SK-N-SH treated with all-trans-retinoic acid at 6 μM for 48 hours (cell line): ENCODE measurements around the gene SLC6A20.

Experiments used
- ATAC-seq: fragments of 200-7000 bp; cut with Tn5 transposase; 3 replicates; pipeline ENCODE4 v1.9.1; 2020; ENCODE audit warnings: mild to moderate bottlenecking, moderate library complexity
- ARNTL ChIP-seq: fragments of 450-650 bp; formaldehyde crosslinking; IDR thresholded peaks from 2 replicates; pipeline ENCODE4 v1.5.0; 2020; ENCODE audit warnings: low read depth, mild to moderate bottlenecking, moderate library complexity, borderline replicate concordance
- CSDC2 ChIP-seq: fragments of 250-450 bp; sonication (Bioruptor Pico); IDR thresholded peaks from 2 replicates; pipeline ENCODE4 v1.5.0; 2020; ENCODE audit warnings: mild to moderate bottlenecking, moderate library complexity
- ESRRG ChIP-seq: fragments of 250-450 bp; sonication (Bioruptor Pico); IDR thresholded peaks from 2 replicates; pipeline ENCODE4 v1.6.1; 2021; ENCODE audit warnings: mild to moderate bottlenecking
- GLIS3 ChIP-seq: fragments of 250-450 bp; sonication (Bioruptor Pico); IDR thresholded peaks from 2 replicates; pipeline ENCODE4 v1.5.0; 2020; ENCODE audit warnings: mild to moderate bottlenecking, moderate library complexity
- ISL1 ChIP-seq: fragments of 250-450 bp; sonication (Bioruptor Pico); IDR thresholded peaks from 2 replicates; pipeline ENCODE4 v2.1.2; 2022; ENCODE audit warnings: mild to moderate bottlenecking, moderate library complexity
- POU6F1 ChIP-seq: fragments of 250-450 bp; sonication (Bioruptor Pico); IDR thresholded peaks from 2 replicates; pipeline ENCODE4 v1.8.0; 2021; ENCODE audit warnings: low read depth, mild to moderate bottlenecking, moderate library complexity, borderline replicate concordance
- PPARA ChIP-seq: fragments of 250-450 bp; sonication (Bioruptor Pico); IDR thresholded peaks from 2 replicates; pipeline ENCODE4 v1.5.0; 2020; ENCODE audit warnings: mild to moderate bottlenecking, borderline replicate concordance
- SNAI2 ChIP-seq: fragments of 250-450 bp; sonication (Bioruptor Pico); IDR thresholded peaks from 2 replicates; pipeline ENCODE4 v1.5.0; 2020; ENCODE audit warnings: mild to moderate bottlenecking, moderate library complexity
- TCF4 ChIP-seq: fragments of 250-450 bp; sonication (Bioruptor Pico); IDR thresholded peaks from 2 replicates; pipeline ENCODE4 v1.8.0; 2021; ENCODE audit warnings: mild to moderate bottlenecking, moderate library complexity, borderline replicate concordance
- TOX ChIP-seq: fragments of 250-450 bp; sonication (Bioruptor Pico); IDR thresholded peaks from 2 replicates; pipeline ENCODE4 v1.8.0; 2021; ENCODE audit warnings: mild to moderate bottlenecking, moderate library complexity, borderline replicate concordance
- TSHZ2 ChIP-seq: fragments of 250-450 bp; sonication (Bioruptor Pico); IDR thresholded peaks from 2 replicates; pipeline ENCODE4 v1.5.0; 2020; ENCODE audit warnings: mild to moderate bottlenecking, moderate library complexity
- ZC3H10 ChIP-seq: fragments of 250-450 bp; sonication (Bioruptor Pico); IDR thresholded peaks from 2 replicates; pipeline ENCODE4 v1.5.1; 2021; ENCODE audit warnings: mild to moderate bottlenecking, moderate library complexity
- ZFP3 ChIP-seq: fragments of 250-450 bp; sonication (Bioruptor Pico); IDR thresholded peaks from 2 replicates; pipeline ENCODE4 v1.5.0; 2020; ENCODE audit warnings: mild to moderate bottlenecking, moderate library complexity
- ZFP30 ChIP-seq: fragments of 450-650 bp; formaldehyde crosslinking; IDR thresholded peaks from 2 replicates; pipeline ENCODE4 v1.5.0; 2022; ENCODE audit warnings: mild to moderate bottlenecking, moderate library complexity
- ZNF565 ChIP-seq: fragments of 450-650 bp; formaldehyde crosslinking; conservative IDR thresholded peaks from 2 replicates; pipeline ENCODE4 v1.5.0; 2020; ENCODE audit warnings: low read depth, mild to moderate bottlenecking, moderate library complexity
- ZNF70 ChIP-seq: fragments of 450-650 bp; formaldehyde crosslinking; IDR thresholded peaks from 2 replicates; pipeline ENCODE4 v1.5.0; 2020; ENCODE audit warnings: mild to moderate bottlenecking, moderate library complexity
- ZNF8 ChIP-seq: fragments of 450-650 bp; formaldehyde crosslinking; IDR thresholded peaks from 2 replicates; pipeline ENCODE4 v1.5.0; 2020; ENCODE audit warnings: mild to moderate bottlenecking, moderate library complexity
- TF ChIP-seq, protein P1 (sequence below): fragments of 250-450 bp; sonication (Bioruptor Pico); IDR thresholded peaks from 2 replicates; pipeline ENCODE4 v1.5.1; 2021; ENCODE audit warnings: mild to moderate bottlenecking, moderate library complexity
- TF ChIP-seq, protein P2 (sequence below): fragments of 250-450 bp; sonication (Bioruptor Pico); IDR thresholded peaks from 2 replicates; pipeline ENCODE4 v1.8.0; 2020; ENCODE audit warnings: mild to moderate bottlenecking, moderate library complexity, borderline replicate concordance
- TF ChIP-seq, protein P3 (sequence below): fragments of 250-450 bp; sonication (Bioruptor Pico); IDR thresholded peaks from 2 replicates; pipeline ENCODE4 v1.5.1; 2020; ENCODE audit warnings: low read depth, mild to moderate bottlenecking, moderate library complexity

Gene SLC6A20

GRCh38 chr3:45826321-45826720, 30.0 kb upstream of the SLC6A20 start:
- TF ChIP-seq PPARA (CRISPR knock-in tag) (no peak), TSHZ2 (CRISPR knock-in tag) (no peak), TOX (CRISPR knock-in tag) (no peak)
- TF ChIP-seq, protein P1, sequence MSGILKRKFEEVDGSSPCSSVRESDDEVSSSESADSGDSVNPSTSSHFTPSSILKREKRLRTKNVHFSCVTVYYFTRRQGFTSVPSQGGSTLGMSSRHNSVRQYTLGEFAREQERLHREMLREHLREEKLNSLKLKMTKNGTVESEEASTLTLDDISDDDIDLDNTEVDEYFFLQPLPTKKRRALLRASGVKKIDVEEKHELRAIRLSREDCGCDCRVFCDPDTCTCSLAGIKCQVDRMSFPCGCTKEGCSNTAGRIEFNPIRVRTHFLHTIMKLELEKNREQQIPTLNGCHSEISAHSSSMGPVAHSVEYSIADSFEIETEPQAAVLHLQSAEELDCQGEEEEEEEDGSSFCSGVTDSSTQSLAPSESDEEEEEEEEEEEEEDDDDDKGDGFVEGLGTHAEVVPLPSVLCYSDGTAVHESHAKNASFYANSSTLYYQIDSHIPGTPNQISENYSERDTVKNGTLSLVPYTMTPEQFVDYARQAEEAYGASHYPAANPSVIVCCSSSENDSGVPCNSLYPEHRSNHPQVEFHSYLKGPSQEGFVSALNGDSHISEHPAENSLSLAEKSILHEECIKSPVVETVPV (CRISPR knock-in tag): no peak
- TF ChIP-seq, all 23 proteins: peak for 0
- ATAC-seq: no peak

GRCh38 chr3:45821127-45821526, 24.8 kb upstream of the SLC6A20 start:
- TF ChIP-seq ZNF8 (CRISPR knock-in tag) (no peak), ARNTL (CRISPR knock-in tag) (no peak), ZFP3 (no peak), TSHZ2 (CRISPR knock-in tag) (no peak), ZC3H10 (CRISPR knock-in tag) (no peak), ISL1 (CRISPR knock-in tag) (no peak), SNAI2 (CRISPR knock-in tag) (no peak), ZNF565 (CRISPR knock-in tag) (no peak), ZNF70 (no peak), TCF4 (CRISPR knock-in tag) (no peak), CSDC2 (CRISPR knock-in tag) (no peak), TOX (CRISPR knock-in tag) (no peak), PPARA (CRISPR knock-in tag) (no peak), POU6F1 (CRISPR knock-in tag) (no peak), GLIS3 (CRISPR knock-in tag) (no peak), ESRRG (no peak), ZFP30 (CRISPR knock-in tag) (no peak)
- TF ChIP-seq, protein P2, sequence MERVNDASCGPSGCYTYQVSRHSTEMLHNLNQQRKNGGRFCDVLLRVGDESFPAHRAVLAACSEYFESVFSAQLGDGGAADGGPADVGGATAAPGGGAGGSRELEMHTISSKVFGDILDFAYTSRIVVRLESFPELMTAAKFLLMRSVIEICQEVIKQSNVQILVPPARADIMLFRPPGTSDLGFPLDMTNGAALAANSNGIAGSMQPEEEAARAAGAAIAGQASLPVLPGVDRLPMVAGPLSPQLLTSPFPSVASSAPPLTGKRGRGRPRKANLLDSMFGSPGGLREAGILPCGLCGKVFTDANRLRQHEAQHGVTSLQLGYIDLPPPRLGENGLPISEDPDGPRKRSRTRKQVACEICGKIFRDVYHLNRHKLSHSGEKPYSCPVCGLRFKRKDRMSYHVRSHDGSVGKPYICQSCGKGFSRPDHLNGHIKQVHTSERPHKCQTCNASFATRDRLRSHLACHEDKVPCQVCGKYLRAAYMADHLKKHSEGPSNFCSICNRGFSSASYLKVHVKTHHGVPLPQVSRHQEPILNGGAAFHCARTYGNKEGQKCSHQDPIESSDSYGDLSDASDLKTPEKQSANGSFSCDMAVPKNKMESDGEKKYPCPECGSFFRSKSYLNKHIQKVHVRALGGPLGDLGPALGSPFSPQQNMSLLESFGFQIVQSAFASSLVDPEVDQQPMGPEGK (CRISPR knock-in tag): no peak
- TF ChIP-seq, protein P3, sequence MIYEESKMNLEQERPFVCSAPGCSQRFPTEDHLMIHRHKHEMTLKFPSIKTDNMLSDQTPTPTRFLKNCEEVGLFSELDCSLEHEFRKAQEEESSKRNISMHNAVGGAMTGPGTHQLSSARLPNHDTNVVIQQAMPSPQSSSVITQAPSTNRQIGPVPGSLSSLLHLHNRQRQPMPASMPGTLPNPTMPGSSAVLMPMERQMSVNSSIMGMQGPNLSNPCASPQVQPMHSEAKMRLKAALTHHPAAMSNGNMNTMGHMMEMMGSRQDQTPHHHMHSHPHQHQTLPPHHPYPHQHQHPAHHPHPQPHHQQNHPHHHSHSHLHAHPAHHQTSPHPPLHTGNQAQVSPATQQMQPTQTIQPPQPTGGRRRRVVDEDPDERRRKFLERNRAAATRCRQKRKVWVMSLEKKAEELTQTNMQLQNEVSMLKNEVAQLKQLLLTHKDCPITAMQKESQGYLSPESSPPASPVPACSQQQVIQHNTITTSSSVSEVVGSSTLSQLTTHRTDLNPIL (CRISPR knock-in tag): no peak
- TF ChIP-seq, protein P1 (CRISPR knock-in tag): no peak
- ATAC-seq: no peak
